Suprapubic skin (tissue), 3 donors: ENCODE data around the gene BCL2A1.
"Not testable (repeated sequence)": the region's sequence is repeated elsewhere in the genome, so short reads cannot be mapped to it uniquely, and the experiment has no call there.

Source experiments
- EP300 ChIP-seq: sonication (generic); formaldehyde crosslinking; IDR thresholded peaks from one replicate; pipeline ENCODE4 v1.6.1; 2017; ENCODE audit warnings: antibody characterized with exemption
- POLR2A ChIP-seq, 2 donors: fragments of 450-650 bp; IDR thresholded peaks; one replicate each; pipeline ENCODE4 v1.6.1; 2017; ENCODE audit warnings: antibody characterized with exemption in 2 of 2, mild to moderate bottlenecking in 2 of 2, moderate library complexity in 2 of 2
- TF ChIP-seq, protein P1 (sequence below), 2 donors: fragments of 200-600 bp in 1 of 2; fragments of 450-650 bp in 1 of 2; sonication (generic) in 1 of 2; IDR thresholded peaks; one replicate each; pipeline ENCODE4 v1.5.1; 2016 to 2019; ENCODE audit warnings: antibody characterized with exemption in 2 of 2, mild to moderate bottlenecking in 1 of 2, moderate library complexity in 1 of 2

DNA sequence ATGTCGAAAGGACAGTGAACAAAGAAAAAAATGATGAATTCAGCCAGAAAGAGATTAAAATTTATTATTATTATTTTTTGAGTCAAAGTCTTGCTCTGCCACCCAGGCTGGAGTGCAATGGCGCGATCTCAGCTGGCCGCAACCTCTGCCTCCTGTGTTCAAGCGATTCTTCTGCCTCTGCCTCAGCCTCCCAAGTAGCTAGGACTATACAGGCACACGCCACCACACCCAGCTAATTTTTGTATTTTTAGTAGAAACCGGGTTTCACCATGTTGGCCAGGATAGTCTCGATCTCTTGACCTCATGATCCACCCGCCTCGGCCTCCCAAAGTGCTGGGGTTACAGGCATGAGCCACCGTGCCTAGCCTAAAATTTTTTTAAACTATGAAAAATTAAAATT is 8.1 kb downstream of the BCL2A1 start:
- TF ChIP-seq POLR2A (IDR thresholded peaks at IDR 0.05); EP300: not testable (repeated sequence)
- TF ChIP-seq, protein P1, sequence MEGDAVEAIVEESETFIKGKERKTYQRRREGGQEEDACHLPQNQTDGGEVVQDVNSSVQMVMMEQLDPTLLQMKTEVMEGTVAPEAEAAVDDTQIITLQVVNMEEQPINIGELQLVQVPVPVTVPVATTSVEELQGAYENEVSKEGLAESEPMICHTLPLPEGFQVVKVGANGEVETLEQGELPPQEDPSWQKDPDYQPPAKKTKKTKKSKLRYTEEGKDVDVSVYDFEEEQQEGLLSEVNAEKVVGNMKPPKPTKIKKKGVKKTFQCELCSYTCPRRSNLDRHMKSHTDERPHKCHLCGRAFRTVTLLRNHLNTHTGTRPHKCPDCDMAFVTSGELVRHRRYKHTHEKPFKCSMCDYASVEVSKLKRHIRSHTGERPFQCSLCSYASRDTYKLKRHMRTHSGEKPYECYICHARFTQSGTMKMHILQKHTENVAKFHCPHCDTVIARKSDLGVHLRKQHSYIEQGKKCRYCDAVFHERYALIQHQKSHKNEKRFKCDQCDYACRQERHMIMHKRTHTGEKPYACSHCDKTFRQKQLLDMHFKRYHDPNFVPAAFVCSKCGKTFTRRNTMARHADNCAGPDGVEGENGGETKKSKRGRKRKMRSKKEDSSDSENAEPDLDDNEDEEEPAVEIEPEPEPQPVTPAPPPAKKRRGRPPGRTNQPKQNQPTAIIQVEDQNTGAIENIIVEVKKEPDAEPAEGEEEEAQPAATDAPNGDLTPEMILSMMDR (IDR thresholded peaks at IDR 0.05), result not testable (repeated sequence)
